Activated naive CD8-positive, alpha-beta T cell treated with anti-CD3 and anti-CD28 coated beads, Interleukin-2, amount 50 U/mL, for 16 hours (primary cell): Measurements from ENCODE around the gene FYN.
"Not testable (repeated sequence)": the region's sequence is repeated elsewhere in the genome, so short reads cannot be mapped to it uniquely, and the experiment has no call there.

Source experiments
- DNase-seq: peaks from one replicate; pipeline ENCODE4 v3.0.0-alpha.2; 2020; ENCODE audit warnings: low read depth, low spot score

The FYN gene

GRCh38 chr6:111680811-111681609, 192.2 kb downstream of the FYN start:
- DNase-seq: not testable (repeated sequence)

GRCh38 chr6:111680015-111680712, 193.1 kb downstream of the FYN start:
- DNase-seq: no peak

GRCh38 chr6:111679126-111679858, 194.0 kb downstream of the FYN start:
- no peak for DNase-seq

GRCh38 chr6:111677249-111677990, 195.8 kb downstream of the FYN start:
- DNase-seq: no peak

- no peak for DNase-seq
These were observed 196.9 kb downstream of the FYN start for GRCh38 chr6:111676383-111676782.

GRCh38 chr6:111674883-111675282, 198.4 kb downstream of the FYN start:
- DNase-seq: no peak

GRCh38 chr6:111674413-111674812, 198.8 kb downstream of the FYN start:
- DNase-seq: no peak

- no peak for DNase-seq
These were observed 199.3 kb downstream of the FYN start for GRCh38 chr6:111673937-111674336.

- DNase-seq: no peak
These were observed 199.7 kb downstream of the FYN start for GRCh38 chr6:111673532-111673931.

GRCh38 chr6:111672761-111673450, 200.3 kb downstream of the FYN start:
- no peak for DNase-seq

- no peak for DNase-seq
These were observed 203.9 kb downstream of the FYN start for GRCh38 chr6:111669326-111669725.

GRCh38 chr6:111668410-111668809, 204.8 kb downstream of the FYN start:
- no peak for DNase-seq

- no peak for DNase-seq
These were observed 205.3 kb downstream of the FYN start for GRCh38 chr6:111667931-111668330.

GRCh38 chr6:111666847-111667246, 206.4 kb downstream of the FYN start:
- DNase-seq: no peak

GRCh38 chr6:111664565-111665030, 208.7 kb downstream of the FYN start:
- no peak for DNase-seq

- DNase-seq: no peak
These were observed 209.3 kb downstream of the FYN start for GRCh38 chr6:111663692-111664564.

GRCh38 chr6:111662794-111663593, 210.3 kb downstream of the FYN start:
- DNase-seq: no peak

- DNase-seq: no peak
These were observed 211.0 kb downstream of the FYN start for GRCh38 chr6:111662072-111662793.
